HepG2 (cell line): ENCODE data around the gene AZU1. TPM values are rescaled to one million over a fixed set of nuclear protein-coding genes. Genes with fewer than 3 reads are reported as not detected.

ENCODE experiments used
- ATAC-seq: fragments of 200-7000 bp; cut with Tn5 transposase; 3 replicates; pipeline ENCODE4 v1.9.1; 2020; ENCODE audit warnings: mild to moderate bottlenecking, moderate library complexity
- BruUV-seq: library from RNA; stranded (reverse); fragments of 400-500 nt; replicated peaks from 2 replicates; lab custom pipeline; 2021; lab: Mats Ljungman, UMichigan
- CTCF ChIA-PET: fragments of 300-600 bp; formaldehyde crosslinking; extraction: SDS; loops from one replicate; lab custom pipeline; 2021; ENCODE audit warnings: low total read pairs, inconsistent platforms, low intra/inter-chr PET ratio; lab: Yijun Ruan, JAX
- POLR2A ChIA-PET: fragments of 350-600 bp; sonication (Branson Sonifier 250); formaldehyde crosslinking; loops from one replicate; lab custom pipeline; 2020; ENCODE audit warnings: antibody characterized with exemption, inconsistent platforms; lab: Yijun Ruan, JAX
- DNase-seq: peaks from one replicate; pipeline ENCODE4 v3.0.0-alpha.2; 2015; ENCODE audit warnings: low spot score
- FAIRE-seq: peaks from 3 replicates; lab custom pipeline; 2011; peaks lifted over from hg19 to GRCh38; lab: Jason Lieb, UNC
- H2AFZ ChIP-seq: one replicate; pipeline ENCODE4 v1.6.1; 2011; ENCODE audit warnings: low read length, inconsistent platforms
- H3K27ac ChIP-seq: fragments of 300-600 bp; 3 replicates; pipeline ENCODE4 v1.8.0; 2011; ENCODE audit warnings: mixed run types, mild to moderate bottlenecking, mixed read lengths, low read length, inconsistent platforms; ENCODE audit not compliant: insufficient read depth; ENCODE audit errors: extremely low read length
- H3K27me3 ChIP-seq, 2 experiments: fragments of 200-600 bp in 1 of 2; 2 replicates in 1 of 2; 3 replicates in 1 of 2; pipeline versions ENCODE4 v1.6.0 to v1.8.0; 2011; ENCODE audit warnings: low read length in 2 of 2, mild to moderate bottlenecking in 2 of 2, moderate library complexity in 2 of 2, inconsistent platforms in 1 of 2; ENCODE audit not compliant: insufficient read depth in 2 of 2, control insufficient read depth in 1 of 2
- H3K36me3 ChIP-seq, 2 experiments: fragments of 200-600 bp in 1 of 2; replicated peaks in 1 of 2; 2 replicates in 1 of 2; 3 replicates in 1 of 2; pipeline versions ENCODE4 v1.5.1 to v1.8.0; 2011; ENCODE audit warnings: low read length in 2 of 2, inconsistent platforms in 1 of 2; ENCODE audit not compliant: insufficient read depth in 2 of 2, control insufficient read depth in 1 of 2
- H3K4me1 ChIP-seq: 2 replicates; pipeline ENCODE4 v1.5.1; 2012; ENCODE audit warnings: low read length, inconsistent platforms; ENCODE audit not compliant: insufficient read depth
- H3K4me2 ChIP-seq: 2 replicates; pipeline ENCODE4 v1.6.0; 2011; ENCODE audit warnings: low read depth, low read length, inconsistent platforms
- H3K4me3 ChIP-seq, 3 experiments: fragments of 200-600 bp in 1 of 3; sonication (generic), shearing (Covaris generic) in 1 of 3; replicated peaks in 1 of 3; 2 replicates each; pipeline ENCODE4 v1.5.1; 2011 to 2016; ENCODE audit warnings: low read length in 3 of 3, inconsistent platforms in 2 of 3, low read depth in 2 of 3, mild to moderate bottlenecking in 2 of 3, control low read depth in 1 of 3, mixed read lengths in 1 of 3; ENCODE audit not compliant: insufficient read depth in 1 of 3
- H3K79me2 ChIP-seq: one replicate; pipeline ENCODE4 v1.6.1; 2011; ENCODE audit warnings: low read length, inconsistent platforms; ENCODE audit not compliant: insufficient read depth
- H3K9ac ChIP-seq: 2 replicates; pipeline ENCODE4 v1.6.0; 2011; ENCODE audit warnings: mild to moderate bottlenecking, low read depth, low read length, inconsistent platforms; ENCODE audit not compliant: insufficient read depth
- H3K9me3 ChIP-seq: 2 replicates; pipeline ENCODE4 v1.5.1; 2012; ENCODE audit warnings: mild to moderate bottlenecking, low read length
- H4K20me1 ChIP-seq: 2 replicates; pipeline ENCODE4 v1.6.0; 2011; ENCODE audit warnings: inconsistent platforms, mild to moderate bottlenecking, low read length, moderate library complexity; ENCODE audit not compliant: insufficient read depth
- HNRNPL ChIP-seq: fragments of 200-400 bp; formaldehyde crosslinking; IDR thresholded peaks from 2 replicates; pipeline ENCODE4 v1.6.1; 2017; ENCODE audit warnings: mild to moderate bottlenecking, low read depth, low read length
- HNRNPLL ChIP-seq: fragments of 200-400 bp; formaldehyde crosslinking; IDR thresholded peaks from 2 replicates; pipeline ENCODE4 v1.6.1; 2017; ENCODE audit warnings: mild to moderate bottlenecking, low read depth, low read length; ENCODE audit not compliant: poor library complexity, severe bottlenecking
- MIER3 ChIP-seq: IDR thresholded peaks from 2 replicates; pipeline ENCODE4 v1.6.1; 2016; ENCODE audit warnings: missing compliant biosample characterization, borderline replicate concordance
- MYC ChIP-seq: sonication (generic); formaldehyde crosslinking; IDR thresholded peaks from 2 replicates; pipeline ENCODE4 v1.9.0; 2021; ENCODE audit warnings: missing genetic modification reagents, borderline replicate concordance
- NFYC ChIP-seq: IDR thresholded peaks from 2 replicates; pipeline ENCODE4 v1.6.1; 2016; ENCODE audit warnings: missing genetic modification reagents, missing compliant biosample characterization
- SOX5 ChIP-seq: IDR thresholded peaks from 2 replicates; pipeline ENCODE4 v1.6.1; 2016; ENCODE audit warnings: borderline replicate concordance
- ZNF773 ChIP-seq: sonication (generic); formaldehyde crosslinking; IDR thresholded peaks from 2 replicates; pipeline ENCODE4 v1.4.0; 2020; ENCODE audit warnings: missing genetic modification reagents, borderline replicate concordance
- WGBS: methylation state at CpG from one replicate; pipeline ENCODE4 v1.1.6; 2017; ENCODE audit warnings: low lambda C conversion rate; 5-methylcytosine and 5-hydroxymethylcytosine counted together
- in situ Hi-C: cut with HindIII; loops from 2 replicates; pipeline ENCODE4 v1.10.0; 2017; ENCODE audit warnings: low pct_unique_long_range_greater_than_20kb; ENCODE audit not compliant: extremely low pct_ligation_motif_present
- intact Hi-C: fragments of 100-400 bp; cut with micrococcal nuclease; formaldehyde crosslinking; loops from one replicate; pipeline ENCODE4 v1.10.0; 2022; ENCODE audit not compliant: unreplicated experiment
- polyA plus RNA-seq, 8 experiments: library from polyadenylated mRNA; depleted of rRNA in 3 of 8; stranded (reverse) in 7 of 8; unstranded in 1 of 8; fragments of >200 nt; fragmentation: Illumina TruSeq in 4 of 8; extraction: Trizol in 4 of 8; gene quantifications; 2 replicates each; pipeline versions ENCODE4 v1.2.1 to v1.2.3, GENCODE V29; 2011 to 2016; ENCODE audit warnings: low read depth in 4 of 8, missing spikeins in 1 of 8, mixed read lengths in 1 of 8; ENCODE audit not compliant: insufficient read depth in 1 of 8
- total RNA-seq, 5 experiments: library from RNA; depleted of rRNA; stranded (reverse); fragments of >200 nt; fragmentation: Illumina TruSeq; extraction: Trizol; gene quantifications; 2 replicates each; pipeline ENCODE4 v1.2.3, GENCODE V29; 2016; ENCODE audit warnings: low read depth in 1 of 5
- TF ChIP-seq, protein P1 (sequence below): sonication (generic); formaldehyde crosslinking; IDR thresholded peaks from 2 replicates; pipeline ENCODE4 v1.9.0; 2022; ENCODE audit warnings: low read depth, missing genetic modification reagents
- TF ChIP-seq, protein P2 (sequence below): sonication (generic); formaldehyde crosslinking; IDR thresholded peaks from 2 replicates; pipeline ENCODE4 v1.5.1; 2020; ENCODE audit warnings: mild to moderate bottlenecking, missing genetic modification reagents, moderate library complexity
- TF ChIP-seq, protein P3 (sequence below): sonication (generic); formaldehyde crosslinking; IDR thresholded peaks from 2 replicates; pipeline ENCODE4 v1.4.0; 2020; ENCODE audit warnings: missing genetic modification reagents
- TF ChIP-seq, protein P4 (sequence below): sonication (generic); formaldehyde crosslinking; IDR thresholded peaks from 2 replicates; pipeline ENCODE4 v1.4.0; 2020; ENCODE audit warnings: mild to moderate bottlenecking, missing genetic modification reagents

Gene AZU1
- total and polyA plus RNA-seq, 2 of the 13 experiments (the other 11 are each of a cell fraction or from before 2014, with no cell fraction given): not detected

DNA sequence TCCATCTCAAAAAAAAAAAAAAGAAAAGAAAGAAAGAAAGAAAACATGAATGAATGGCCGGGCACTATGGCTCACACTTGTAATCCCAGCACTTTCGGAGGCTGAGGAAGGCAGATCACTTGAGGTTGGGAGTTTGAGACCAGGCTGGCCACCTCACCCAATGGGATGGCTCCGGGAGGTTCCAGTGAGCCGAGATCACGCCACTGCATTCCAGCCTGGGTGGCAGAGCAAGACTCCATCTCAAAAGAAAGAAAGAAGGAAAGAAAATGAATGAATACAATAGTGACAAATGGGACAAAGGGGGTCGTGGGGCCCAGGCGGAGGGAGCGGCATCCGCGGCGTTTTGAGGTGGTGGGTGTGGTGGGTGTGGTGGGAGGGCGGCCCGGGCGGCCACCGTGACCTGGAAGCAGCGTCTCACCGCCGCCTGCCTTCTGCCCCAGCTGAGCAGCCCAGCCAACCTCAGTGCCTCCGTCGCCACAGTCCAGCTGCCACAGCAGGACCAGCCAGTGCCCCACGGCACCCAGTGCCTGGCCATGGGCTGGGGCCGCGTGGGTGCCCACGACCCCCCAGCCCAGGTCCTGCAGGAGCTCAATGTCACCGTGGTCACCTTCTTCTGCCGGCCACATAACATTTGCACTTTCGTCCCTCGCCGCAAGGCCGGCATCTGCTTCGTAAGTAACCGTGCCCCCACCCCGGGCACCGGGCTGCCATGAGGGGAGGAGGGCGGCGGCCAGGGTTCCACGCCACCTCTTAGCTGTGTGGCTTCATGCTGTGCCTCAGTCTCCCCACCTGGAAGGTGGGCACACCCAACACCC is 18.3 kb downstream of the AZU1 start:
- POLR2A ChIA-PET: interaction anchor here (1.9 kb wide), 1 partner anchor 47 kb away, joined by 4 read pairs; no protein-coding TSS in a partner anchor
- no peak for TF ChIP-seq NFYC (CRISPR knock-in tag)
- no peak for TF ChIP-seq MYC
- TF ChIP-seq, protein P1, sequence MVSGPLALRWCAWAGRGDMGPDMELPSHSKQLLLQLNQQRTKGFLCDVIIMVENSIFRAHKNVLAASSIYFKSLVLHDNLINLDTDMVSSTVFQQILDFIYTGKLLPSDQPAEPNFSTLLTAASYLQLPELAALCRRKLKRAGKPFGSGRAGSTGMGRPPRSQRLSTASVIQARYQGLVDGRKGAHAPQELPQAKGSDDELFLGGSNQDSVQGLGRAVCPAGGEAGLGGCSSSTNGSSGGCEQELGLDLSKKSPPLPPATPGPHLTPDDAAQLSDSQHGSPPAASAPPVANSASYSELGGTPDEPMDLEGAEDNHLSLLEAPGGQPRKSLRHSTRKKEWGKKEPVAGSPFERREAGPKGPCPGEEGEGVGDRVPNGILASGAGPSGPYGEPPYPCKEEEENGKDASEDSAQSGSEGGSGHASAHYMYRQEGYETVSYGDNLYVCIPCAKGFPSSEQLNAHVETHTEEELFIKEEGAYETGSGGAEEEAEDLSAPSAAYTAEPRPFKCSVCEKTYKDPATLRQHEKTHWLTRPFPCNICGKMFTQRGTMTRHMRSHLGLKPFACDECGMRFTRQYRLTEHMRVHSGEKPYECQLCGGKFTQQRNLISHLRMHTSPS (CRISPR knock-in tag): peak; percentile 53; the same call in 1 of the 2 replicates
- peak; percentile 81; the same call in 1 of the 2 replicates for TF ChIP-seq HNRNPL
- TF ChIP-seq, protein P2, sequence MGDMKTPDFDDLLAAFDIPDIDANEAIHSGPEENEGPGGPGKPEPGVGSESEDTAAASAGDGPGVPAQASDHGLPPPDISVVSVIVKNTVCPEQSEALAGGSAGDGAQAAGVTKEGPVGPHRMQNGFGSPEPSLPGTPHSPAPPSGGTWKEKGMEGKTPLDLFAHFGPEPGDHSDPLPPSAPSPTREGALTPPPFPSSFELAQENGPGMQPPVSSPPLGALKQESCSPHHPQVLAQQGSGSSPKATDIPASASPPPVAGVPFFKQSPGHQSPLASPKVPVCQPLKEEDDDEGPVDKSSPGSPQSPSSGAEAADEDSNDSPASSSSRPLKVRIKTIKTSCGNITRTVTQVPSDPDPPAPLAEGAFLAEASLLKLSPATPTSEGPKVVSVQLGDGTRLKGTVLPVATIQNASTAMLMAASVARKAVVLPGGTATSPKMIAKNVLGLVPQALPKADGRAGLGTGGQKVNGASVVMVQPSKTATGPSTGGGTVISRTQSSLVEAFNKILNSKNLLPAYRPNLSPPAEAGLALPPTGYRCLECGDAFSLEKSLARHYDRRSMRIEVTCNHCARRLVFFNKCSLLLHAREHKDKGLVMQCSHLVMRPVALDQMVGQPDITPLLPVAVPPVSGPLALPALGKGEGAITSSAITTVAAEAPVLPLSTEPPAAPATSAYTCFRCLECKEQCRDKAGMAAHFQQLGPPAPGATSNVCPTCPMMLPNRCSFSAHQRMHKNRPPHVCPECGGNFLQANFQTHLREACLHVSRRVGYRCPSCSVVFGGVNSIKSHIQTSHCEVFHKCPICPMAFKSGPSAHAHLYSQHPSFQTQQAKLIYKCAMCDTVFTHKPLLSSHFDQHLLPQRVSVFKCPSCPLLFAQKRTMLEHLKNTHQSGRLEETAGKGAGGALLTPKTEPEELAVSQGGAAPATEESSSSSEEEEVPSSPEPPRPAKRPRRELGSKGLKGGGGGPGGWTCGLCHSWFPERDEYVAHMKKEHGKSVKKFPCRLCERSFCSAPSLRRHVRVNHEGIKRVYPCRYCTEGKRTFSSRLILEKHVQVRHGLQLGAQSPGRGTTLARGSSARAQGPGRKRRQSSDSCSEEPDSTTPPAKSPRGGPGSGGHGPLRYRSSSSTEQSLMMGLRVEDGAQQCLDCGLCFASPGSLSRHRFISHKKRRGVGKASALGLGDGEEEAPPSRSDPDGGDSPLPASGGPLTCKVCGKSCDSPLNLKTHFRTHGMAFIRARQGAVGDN (CRISPR knock-in tag): peak; percentile 35
- TF ChIP-seq, protein P3, sequence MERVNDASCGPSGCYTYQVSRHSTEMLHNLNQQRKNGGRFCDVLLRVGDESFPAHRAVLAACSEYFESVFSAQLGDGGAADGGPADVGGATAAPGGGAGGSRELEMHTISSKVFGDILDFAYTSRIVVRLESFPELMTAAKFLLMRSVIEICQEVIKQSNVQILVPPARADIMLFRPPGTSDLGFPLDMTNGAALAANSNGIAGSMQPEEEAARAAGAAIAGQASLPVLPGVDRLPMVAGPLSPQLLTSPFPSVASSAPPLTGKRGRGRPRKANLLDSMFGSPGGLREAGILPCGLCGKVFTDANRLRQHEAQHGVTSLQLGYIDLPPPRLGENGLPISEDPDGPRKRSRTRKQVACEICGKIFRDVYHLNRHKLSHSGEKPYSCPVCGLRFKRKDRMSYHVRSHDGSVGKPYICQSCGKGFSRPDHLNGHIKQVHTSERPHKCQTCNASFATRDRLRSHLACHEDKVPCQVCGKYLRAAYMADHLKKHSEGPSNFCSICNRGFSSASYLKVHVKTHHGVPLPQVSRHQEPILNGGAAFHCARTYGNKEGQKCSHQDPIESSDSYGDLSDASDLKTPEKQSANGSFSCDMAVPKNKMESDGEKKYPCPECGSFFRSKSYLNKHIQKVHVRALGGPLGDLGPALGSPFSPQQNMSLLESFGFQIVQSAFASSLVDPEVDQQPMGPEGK (CRISPR knock-in tag): 0 out of 2 replicates have a peak, but pooled peaks have one; percentile 26
- TF ChIP-seq HNRNPLL: peak; percentile 16
- no peak for TF ChIP-seq MIER3 (CRISPR knock-in tag)
- TF ChIP-seq ZNF773 (CRISPR knock-in tag): 0 out of 2 replicates have a peak, but pooled peaks have one; percentile 48
- TF ChIP-seq SOX5: no peak
- TF ChIP-seq, protein P4, sequence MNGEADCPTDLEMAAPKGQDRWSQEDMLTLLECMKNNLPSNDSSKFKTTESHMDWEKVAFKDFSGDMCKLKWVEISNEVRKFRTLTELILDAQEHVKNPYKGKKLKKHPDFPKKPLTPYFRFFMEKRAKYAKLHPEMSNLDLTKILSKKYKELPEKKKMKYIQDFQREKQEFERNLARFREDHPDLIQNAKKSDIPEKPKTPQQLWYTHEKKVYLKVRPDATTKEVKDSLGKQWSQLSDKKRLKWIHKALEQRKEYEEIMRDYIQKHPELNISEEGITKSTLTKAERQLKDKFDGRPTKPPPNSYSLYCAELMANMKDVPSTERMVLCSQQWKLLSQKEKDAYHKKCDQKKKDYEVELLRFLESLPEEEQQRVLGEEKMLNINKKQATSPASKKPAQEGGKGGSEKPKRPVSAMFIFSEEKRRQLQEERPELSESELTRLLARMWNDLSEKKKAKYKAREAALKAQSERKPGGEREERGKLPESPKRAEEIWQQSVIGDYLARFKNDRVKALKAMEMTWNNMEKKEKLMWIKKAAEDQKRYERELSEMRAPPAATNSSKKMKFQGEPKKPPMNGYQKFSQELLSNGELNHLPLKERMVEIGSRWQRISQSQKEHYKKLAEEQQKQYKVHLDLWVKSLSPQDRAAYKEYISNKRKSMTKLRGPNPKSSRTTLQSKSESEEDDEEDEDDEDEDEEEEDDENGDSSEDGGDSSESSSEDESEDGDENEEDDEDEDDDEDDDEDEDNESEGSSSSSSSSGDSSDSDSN (CRISPR knock-in tag): 0 out of 2 replicates have a peak, but pooled peaks have one; percentile 24

More for the DNA sequence above, 18.3 kb downstream of the AZU1 start:
- Histone ChIP-seq H3K9me3 (no peaks in the 10 kb centered on the region), H3K36me3 (no peaks in the 10 kb centered on the region), H3K4me1 (peaks cover 29% of the 10 kb centered on the region), H3K4me2 (peak overlapping the region; percentile 46; the same call in 1 of the 2 replicates), H3K27ac (no peak overlapping the region), H4K20me1 (no peaks in the 10 kb centered on the region), H3K27me3 (peaks cover 19 to 69% of the 10 kb centered on the region in 2 experiments), H3K4me3 (peak overlapping the region in 1 of 3 experiments; percentile 51; a peak in 1 of 6 replicates), H2AFZ (no peak overlapping the region), H3K9ac (no peak overlapping the region), H3K79me2 (no peaks in the 10 kb centered on the region)
- no TSS peak for BruUV-seq
- intact Hi-C loops: no loop called here
- in situ Hi-C loops: no loop called here
- FAIRE-seq (no peak), ATAC-seq (no peak), DNase-seq (no peak)
- CTCF ChIA-PET: no interaction called here
- WGBS: 3% methylated on average over 26 of the region's 37 CpGs
